Endothelial cell of umbilical vein (primary cell): ENCODE results near the gene STX4. TPM values are rescaled to one million over a fixed set of nuclear protein-coding genes. Genes with fewer than 3 reads are reported as not detected.

Experiments
- BruUV-seq: library from RNA; stranded (reverse); fragments of 400-500 nt; replicated peaks from 2 replicates; lab custom pipeline; 2021; lab: Mats Ljungman, UMichigan
- CTCF ChIA-PET: fragments of 300-600, 350-600 bp; sonication (Branson Sonifier 250); formaldehyde crosslinking; loops from one replicate; lab custom pipeline; 2021; ENCODE audit warnings: antibody characterized with exemption, inconsistent platforms; lab: Charles Lee
- POLR2A ChIA-PET: fragments of 300-600, 350-600 bp; sonication (Branson Sonifier 250); formaldehyde crosslinking; loops from one replicate; lab custom pipeline; 2021; ENCODE audit warnings: antibody characterized with exemption, inconsistent platforms; lab: Charles Lee
- DNase-seq: peaks from one replicate; pipeline ENCODE4 v3.0.0-alpha.2; 2011; ENCODE audit warnings: low read depth, low spot score
- FAIRE-seq: peaks from 2 replicates; lab custom pipeline; 2011; peaks lifted over from hg19 to GRCh38; lab: Jason Lieb, UNC
- H2AFZ ChIP-seq: 2 replicates; pipeline ENCODE4 v1.6.0; 2012; ENCODE audit warnings: low read depth, low read length, control low read depth, inconsistent platforms
- H3K27ac ChIP-seq: 2 replicates; pipeline ENCODE4 v1.5.1; 2011; ENCODE audit warnings: low read depth, mild to moderate bottlenecking, control low read depth, low read length, moderate library complexity; ENCODE audit not compliant: insufficient read depth
- H3K27me3 ChIP-seq, 2 experiments: 2 replicates each; pipeline versions ENCODE4 v1.6.0 to v1.6.1; 2011; ENCODE audit warnings: low read length in 2 of 2, mixed read lengths in 1 of 2; ENCODE audit not compliant: control insufficient read depth in 2 of 2, insufficient read depth in 2 of 2
- H3K36me3 ChIP-seq, 2 experiments: 2 replicates in 1 of 2; 3 replicates in 1 of 2; pipeline ENCODE4 v1.5.1; 2011; ENCODE audit warnings: low read length in 2 of 2, mild to moderate bottlenecking in 1 of 2, moderate library complexity in 1 of 2; ENCODE audit not compliant: control insufficient read depth in 2 of 2, insufficient read depth in 2 of 2; ENCODE audit errors: extremely low read depth in 1 of 2
- H3K4me1 ChIP-seq: 3 replicates; pipeline ENCODE4 v1.5.1; 2011; ENCODE audit warnings: mild to moderate bottlenecking, low read length; ENCODE audit not compliant: control insufficient read depth, insufficient read depth; ENCODE audit errors: extremely low read depth
- H3K4me2 ChIP-seq: 2 replicates; pipeline ENCODE4 v1.6.1; 2011; ENCODE audit warnings: low read length, control low read depth, mixed read lengths; ENCODE audit not compliant: insufficient read depth
- H3K4me3 ChIP-seq, 3 experiments: fragments of 200-600 bp in 1 of 3; sonication (generic), shearing (Covaris generic) in 1 of 3; replicated peaks in 1 of 3; 2 replicates each; pipeline ENCODE4 v1.5.1; 2011 to 2016; ENCODE audit warnings: control low read depth in 3 of 3, low read length in 3 of 3, mild to moderate bottlenecking in 2 of 3, inconsistent platforms in 1 of 3, low read depth in 1 of 3, moderate library complexity in 1 of 3; ENCODE audit not compliant: insufficient read depth in 1 of 3
- H3K79me2 ChIP-seq: 2 replicates; pipeline ENCODE4 v1.6.0; 2012; ENCODE audit warnings: low read length, inconsistent platforms; ENCODE audit not compliant: control insufficient read depth, insufficient read depth
- H3K9ac ChIP-seq: replicated peaks from 2 replicates; pipeline ENCODE3; 2011; ENCODE audit warnings: low read length, control low read depth; ENCODE audit not compliant: insufficient read depth; ENCODE audit errors: extremely low read depth
- H3K9me1 ChIP-seq: replicated peaks from 3 replicates; pipeline ENCODE4 v1.6.0; 2011; ENCODE audit warnings: mild to moderate bottlenecking, low read length; ENCODE audit not compliant: control insufficient read depth, insufficient read depth; ENCODE audit errors: extremely low read depth
- H3K9me3 ChIP-seq: replicated peaks from 2 replicates; pipeline ENCODE4 v1.5.1; 2012; ENCODE audit warnings: low read length, inconsistent platforms; ENCODE audit not compliant: control insufficient read depth, insufficient read depth
- H4K20me1 ChIP-seq: replicated peaks from 2 replicates; pipeline ENCODE3; 2011; ENCODE audit warnings: mild to moderate bottlenecking, low read length; ENCODE audit not compliant: control insufficient read depth, insufficient read depth; ENCODE audit errors: extremely low read depth
- EZH2 ChIP-seq: IDR thresholded peaks from 2 replicates; pipeline ENCODE4 v1.6.1; 2012; ENCODE audit warnings: borderline replicate concordance, low read depth, mild to moderate bottlenecking, moderate library complexity, low read length, inconsistent platforms; ENCODE audit not compliant: severe bottlenecking
- FOS ChIP-seq: IDR thresholded peaks from 2 replicates; pipeline ENCODE4 v1.6.1; 2011; ENCODE audit warnings: mild to moderate bottlenecking, low read length, moderate library complexity, borderline replicate concordance; ENCODE audit not compliant: insufficient read depth
- GATA2 ChIP-seq: IDR thresholded peaks from 2 replicates; pipeline ENCODE4 v1.7.0; 2011; ENCODE audit warnings: low read depth, mild to moderate bottlenecking, moderate library complexity, mixed read lengths, low read length; ENCODE audit not compliant: insufficient read length, insufficient read depth
- JUN ChIP-seq: IDR thresholded peaks from 2 replicates; pipeline ENCODE4 v1.6.1; 2011; ENCODE audit warnings: borderline replicate concordance, low read depth; ENCODE audit not compliant: insufficient read length, insufficient read depth
- MAX ChIP-seq: IDR thresholded peaks from 2 replicates; pipeline ENCODE4 v1.6.1; 2011; ENCODE audit not compliant: insufficient read depth, insufficient read length
- MYC ChIP-seq: IDR thresholded peaks from one replicate; pipeline ENCODE4 v1.6.1; 2011; ENCODE audit warnings: mild to moderate bottlenecking, low read depth, low read length
- POLR2A ChIP-seq: IDR thresholded peaks from 2 replicates; pipeline ENCODE4 v1.6.1; 2012; ENCODE audit warnings: low read depth, mild to moderate bottlenecking, control low read depth, low read length
- POLR2AphosphoS5 ChIP-seq: IDR thresholded peaks from 2 replicates; pipeline ENCODE4 v1.6.1; 2012; ENCODE audit warnings: low read depth, mild to moderate bottlenecking, control low read depth, low read length, moderate library complexity; ENCODE audit not compliant: insufficient read depth
- dilution Hi-C: fragments of 300-500 bp; cut with MboI; formaldehyde crosslinking; loops from one replicate; pipeline ENCODE4 v1.15.0; 2019; ENCODE audit warnings: low sequenced_read_pairs; ENCODE audit not compliant: extremely low pct_ligation_motif_present
- intact Hi-C: fragments of 100-400 bp; cut with micrococcal nuclease; formaldehyde crosslinking; loops from one replicate; pipeline ENCODE4 v1.10.0; 2022
- polyA plus RNA-seq, 4 experiments: library from polyadenylated mRNA; depleted of rRNA in 3 of 4; stranded (reverse) in 3 of 4; unstranded in 1 of 4; fragments of >200 nt; gene quantifications; 2 replicates each; pipeline versions ENCODE4 v1.2.1 to v1.2.3, GENCODE V29; 2011 to 2012; ENCODE audit warnings: missing spikeins in 1 of 4
- total RNA-seq: library from RNA; stranded (reverse); gene quantifications from 2 replicates; pipeline ENCODE4 v1.2.3, GENCODE V29; 2021
- TF ChIP-seq, protein P1 (sequence below), 2 donors: IDR thresholded peaks; 1 replicate in 1 of 2; 2 replicates in 1 of 2; pipeline ENCODE4 v1.5.1; 2011; ENCODE audit warnings: low read length in 2 of 2, mild to moderate bottlenecking in 2 of 2, moderate library complexity in 2 of 2, control low read depth in 1 of 2, inconsistent platforms in 1 of 2, low read depth in 1 of 2; ENCODE audit not compliant: insufficient read depth in 1 of 2; ENCODE audit errors: extremely low read depth in 1 of 2

The STX4 gene
- total and polyA plus RNA-seq, 2 donors (not counting 3 experiments of a cell fraction or from before 2014, with no cell fraction given) = 49.5 to 65.2 TPM

GRCh38 chr16:31087971-31088370, 54.6 kb downstream of the STX4 start:
- Histone ChIP-seq H3K27me3 (no peaks in the 10 kb centered on the region), H2AFZ (no peak overlapping the region), H3K4me1 (no peaks in the 10 kb centered on the region), H3K9me1 (no peaks in the 10 kb centered on the region), H3K79me2 (peaks cover 4% of the 10 kb centered on the region), H4K20me1 (no peaks in the 10 kb centered on the region), H3K9ac (no peak overlapping the region), H3K36me3 (peaks cover 2 to 12% of the 10 kb centered on the region in 2 experiments), H3K27ac (no peak overlapping the region), H3K4me2 (no peak overlapping the region), H3K9me3 (no peaks in the 10 kb centered on the region), H3K4me3 (no peak overlapping the region)
- intact Hi-C loops = no loop called here
- POLR2A ChIA-PET = interaction anchor here (0.6 kb wide), 1 partner anchor 92 kb away, joined by 3 read pairs; no protein-coding TSS in a partner anchor
- FAIRE-seq = no peak
- DNase-seq = no peak
- no TSS peak for BruUV-seq
- CTCF ChIA-PET = interaction anchor here (0.8 kb wide), 1 partner anchor 103 kb away, joined by 4 read pairs; the partner anchor contains the start of gene HSD3B7
- TF ChIP-seq MYC = no peak
- TF ChIP-seq MAX = no peak
- TF ChIP-seq FOS = no peak
- TF ChIP-seq, protein P1, sequence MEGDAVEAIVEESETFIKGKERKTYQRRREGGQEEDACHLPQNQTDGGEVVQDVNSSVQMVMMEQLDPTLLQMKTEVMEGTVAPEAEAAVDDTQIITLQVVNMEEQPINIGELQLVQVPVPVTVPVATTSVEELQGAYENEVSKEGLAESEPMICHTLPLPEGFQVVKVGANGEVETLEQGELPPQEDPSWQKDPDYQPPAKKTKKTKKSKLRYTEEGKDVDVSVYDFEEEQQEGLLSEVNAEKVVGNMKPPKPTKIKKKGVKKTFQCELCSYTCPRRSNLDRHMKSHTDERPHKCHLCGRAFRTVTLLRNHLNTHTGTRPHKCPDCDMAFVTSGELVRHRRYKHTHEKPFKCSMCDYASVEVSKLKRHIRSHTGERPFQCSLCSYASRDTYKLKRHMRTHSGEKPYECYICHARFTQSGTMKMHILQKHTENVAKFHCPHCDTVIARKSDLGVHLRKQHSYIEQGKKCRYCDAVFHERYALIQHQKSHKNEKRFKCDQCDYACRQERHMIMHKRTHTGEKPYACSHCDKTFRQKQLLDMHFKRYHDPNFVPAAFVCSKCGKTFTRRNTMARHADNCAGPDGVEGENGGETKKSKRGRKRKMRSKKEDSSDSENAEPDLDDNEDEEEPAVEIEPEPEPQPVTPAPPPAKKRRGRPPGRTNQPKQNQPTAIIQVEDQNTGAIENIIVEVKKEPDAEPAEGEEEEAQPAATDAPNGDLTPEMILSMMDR (IDR thresholded peaks at IDR 0.05; ENCODE audit: extremely low read depth in 1 of 2, insufficient read depth in 1 of 2, low read depth in 1 of 2, low read length in 2 of 2) = no peak
- TF ChIP-seq JUN = no peak
- TF ChIP-seq GATA2 = no peak
- no peak for TF ChIP-seq EZH2
- no peak for TF ChIP-seq POLR2AphosphoS5
- no peak for TF ChIP-seq POLR2A
- dilution Hi-C loops = no loop called here
